ENCODE measurements around the gene GNAQ. TPM values are rescaled to one million over a fixed set of nuclear protein-coding genes. Genes with fewer than 3 reads are reported as not detected.

The GNAQ gene
- total and polyA plus RNA-seq, 2 of the 13 experiments (the other 11 are each of a cell fraction or from before 2014, with no cell fraction given), result 16.5 to 17.7 TPM

GRCh38 chr9:77917800-77918199 is 113.8 kb downstream of the GNAQ start:
- Histone ChIP-seq H3K27ac (ENCODE audit: extremely low read length, insufficient read depth, low read length) (no peak overlapping the region), H3K36me3 (replicated peaks in 1 of 2; ENCODE audit: control insufficient read depth in 1 of 2, insufficient read depth in 2 of 2, low read length in 2 of 2) (peaks cover 0 to 31% of the 10 kb centered on the region in 2 experiments; a peak in 4 of 5 replicates), H3K9me3 (ENCODE audit: low read length) (no peaks in the 10 kb centered on the region), H3K9ac (ENCODE audit: insufficient read depth, low read depth, low read length) (no peak overlapping the region), H3K79me2 (ENCODE audit: insufficient read depth, low read length) (no peaks in the 10 kb centered on the region), H3K4me1 (ENCODE audit: insufficient read depth, low read length) (no peaks in the 10 kb centered on the region), H2AFZ (ENCODE audit: low read length) (no peak overlapping the region), H3K27me3 (ENCODE audit: control insufficient read depth in 1 of 2, insufficient read depth in 2 of 2, low read length in 2 of 2) (no peaks in the 10 kb centered on the region), H3K4me3 (replicated peaks in 1 of 3; ENCODE audit: insufficient read depth in 1 of 3, low read depth in 2 of 3, low read length in 3 of 3) (no peak overlapping the region), H3K4me2 (ENCODE audit: low read depth, low read length) (no peak overlapping the region), H4K20me1 (ENCODE audit: insufficient read depth, low read length) (no peaks in the 10 kb centered on the region)
- CTCF ChIA-PET (ENCODE audit: low intra/inter-chr PET ratio, low total read pairs), result no interaction called here
- FAIRE-seq, result no peak
- intact Hi-C loops (cut with micrococcal nuclease; ENCODE audit: unreplicated experiment), result no loop called here
- no peak for TF ChIP-seq ZNF597 (CRISPR knock-in tag; IDR thresholded peaks at IDR 0.05)
- TF ChIP-seq, protein P1, sequence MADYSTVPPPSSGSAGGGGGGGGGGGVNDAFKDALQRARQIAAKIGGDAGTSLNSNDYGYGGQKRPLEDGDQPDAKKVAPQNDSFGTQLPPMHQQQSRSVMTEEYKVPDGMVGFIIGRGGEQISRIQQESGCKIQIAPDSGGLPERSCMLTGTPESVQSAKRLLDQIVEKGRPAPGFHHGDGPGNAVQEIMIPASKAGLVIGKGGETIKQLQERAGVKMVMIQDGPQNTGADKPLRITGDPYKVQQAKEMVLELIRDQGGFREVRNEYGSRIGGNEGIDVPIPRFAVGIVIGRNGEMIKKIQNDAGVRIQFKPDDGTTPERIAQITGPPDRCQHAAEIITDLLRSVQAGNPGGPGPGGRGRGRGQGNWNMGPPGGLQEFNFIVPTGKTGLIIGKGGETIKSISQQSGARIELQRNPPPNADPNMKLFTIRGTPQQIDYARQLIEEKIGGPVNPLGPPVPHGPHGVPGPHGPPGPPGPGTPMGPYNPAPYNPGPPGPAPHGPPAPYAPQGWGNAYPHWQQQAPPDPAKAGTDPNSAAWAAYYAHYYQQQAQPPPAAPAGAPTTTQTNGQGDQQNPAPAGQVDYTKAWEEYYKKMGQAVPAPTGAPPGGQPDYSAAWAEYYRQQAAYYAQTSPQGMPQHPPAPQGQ (CRISPR knock-in tag; IDR thresholded peaks at IDR 0.05; ENCODE audit: borderline replicate concordance), result no peak
- TF ChIP-seq, protein P2, sequence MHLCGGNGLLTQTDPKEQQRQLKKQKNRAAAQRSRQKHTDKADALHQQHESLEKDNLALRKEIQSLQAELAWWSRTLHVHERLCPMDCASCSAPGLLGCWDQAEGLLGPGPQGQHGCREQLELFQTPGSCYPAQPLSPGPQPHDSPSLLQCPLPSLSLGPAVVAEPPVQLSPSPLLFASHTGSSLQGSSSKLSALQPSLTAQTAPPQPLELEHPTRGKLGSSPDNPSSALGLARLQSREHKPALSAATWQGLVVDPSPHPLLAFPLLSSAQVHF (CRISPR knock-in tag; IDR thresholded peaks at IDR 0.05), result no peak
- no peak for TF ChIP-seq NFIB (CRISPR knock-in tag; IDR thresholded peaks at IDR 0.05; ENCODE audit: borderline replicate concordance)
- TF ChIP-seq ZSCAN29 (CRISPR knock-in tag; conservative IDR thresholded peaks at IDR 0.05), result no peak
- no peak for TF ChIP-seq KLF13 (CRISPR knock-in tag; IDR thresholded peaks at IDR 0.05)
- no peak for TF ChIP-seq ZNF562 (CRISPR knock-in tag; IDR thresholded peaks at IDR 0.05; ENCODE audit: borderline replicate concordance)
- no peak for TF ChIP-seq ZBTB46 (CRISPR knock-in tag; IDR thresholded peaks at IDR 0.05; ENCODE audit: borderline replicate concordance)
- TF ChIP-seq KDM4B (CRISPR knock-in tag; IDR thresholded peaks at IDR 0.05), result no peak
- TF ChIP-seq ZNF484 (CRISPR knock-in tag; IDR thresholded peaks at IDR 0.05; ENCODE audit: borderline replicate concordance, low read depth), result no peak
- TF ChIP-seq GZF1 (CRISPR knock-in tag; IDR thresholded peaks at IDR 0.05), result no peak
- TF ChIP-seq MXD4 (CRISPR knock-in tag; IDR thresholded peaks at IDR 0.05), result no peak
- no peak for TF ChIP-seq ZNF441 (CRISPR knock-in tag; IDR thresholded peaks at IDR 0.05; ENCODE audit: borderline replicate concordance)
- no peak for TF ChIP-seq MTF1 (CRISPR knock-in tag; IDR thresholded peaks at IDR 0.05)
- no peak for TF ChIP-seq PAWR (CRISPR knock-in tag; IDR thresholded peaks at IDR 0.05; ENCODE audit: borderline replicate concordance)
- WGBS (ENCODE audit: low lambda C conversion rate), result 91% methylated on average over 3 of the region's 3 CpGs
- no peak for DNase-seq (ENCODE audit: low spot score)
- no peak for ATAC-seq
- in situ Hi-C loops (cut with HindIII; ENCODE audit: extremely low pct_ligation_motif_present, low pct_unique_long_range_greater_than_20kb), result no loop called here
- BruUV-seq (replicated peaks), result no TSS peak
- POLR2A ChIA-PET, result no interaction called here

All from HepG2 (cell line).